Type B pancreatic cell (in vitro differentiated cells): Measurements from ENCODE around the gene ADCK1. TPM values are rescaled to one million over a fixed set of nuclear protein-coding genes. Genes with fewer than 3 reads are reported as not detected.

Source experiments
- DNase-seq: peaks from one replicate; pipeline ENCODE4 v3.0.0; 2021; ENCODE audit warnings: mixed read lengths; ENCODE audit not compliant: unreplicated experiment; ENCODE audit errors: extremely low spot score
- H3K27ac Mint-ChIP-seq: 2 replicates; pipeline ENCODE4 v1.8.0; 2021; ENCODE audit warnings: mild to moderate bottlenecking, mixed read lengths
- H3K27me3 Mint-ChIP-seq: 2 replicates; pipeline ENCODE4 v1.8.0; 2021; ENCODE audit warnings: mixed read lengths
- H3K36me3 Mint-ChIP-seq: 2 replicates; pipeline ENCODE4 v1.8.0; 2021; ENCODE audit warnings: mixed read lengths
- H3K4me1 Mint-ChIP-seq: one replicate; pipeline ENCODE4 v1.8.0; 2021; ENCODE audit warnings: mixed read lengths; ENCODE audit not compliant: unreplicated experiment
- H3K4me3 Mint-ChIP-seq: 2 replicates; pipeline ENCODE4 v1.8.0; 2021; ENCODE audit warnings: mild to moderate bottlenecking, mixed read lengths
- H3K9me3 Mint-ChIP-seq: 2 replicates; pipeline ENCODE4 v1.8.0; 2021; ENCODE audit warnings: mixed read lengths
- CTCF ChIP-seq: fragments of 200-600 bp; sonication (generic); conservative IDR thresholded peaks from 2 replicates; pipeline ENCODE4 v1.5.0; 2021; ENCODE audit warnings: antibody characterized with exemption, mild to moderate bottlenecking
- total RNA-seq: library from RNA; stranded (reverse); gene quantifications from 2 replicates; pipeline ENCODE4 v1.2.1, GENCODE V29; 2021; ENCODE audit warnings: low replicate concordance

The ADCK1 gene
- total RNA-seq, 1 donor from 2014 or later, result 9.2 TPM

GRCh38 chr14:77976591-77976990 is 176.7 kb downstream of the ADCK1 start:
- TF ChIP-seq CTCF, result no peak
- peaks cover 38% of the 10 kb centered on the region for H3K27me3 Mint-ChIP-seq
- H3K4me3 Mint-ChIP-seq, result no peak overlapping the region
- no peak overlapping the region for H3K27ac Mint-ChIP-seq
- DNase-seq, result no peak
- peaks cover 10% of the 10 kb centered on the region for H3K4me1 Mint-ChIP-seq
- no peaks in the 10 kb centered on the region for H3K9me3 Mint-ChIP-seq
- no peaks in the 10 kb centered on the region for H3K36me3 Mint-ChIP-seq

- H3K36me3 Mint-ChIP-seq, result no peaks in the 10 kb centered on the region
- peak; percentile 6 for DNase-seq
- H3K4me3 Mint-ChIP-seq, result peak overlapping the region; percentile 72
- H3K4me1 Mint-ChIP-seq, result peaks cover 10% of the 10 kb centered on the region
- no peak overlapping the region for H3K27ac Mint-ChIP-seq
- no peak for TF ChIP-seq CTCF
- peaks cover 38% of the 10 kb centered on the region for H3K27me3 Mint-ChIP-seq
- no peaks in the 10 kb centered on the region for H3K9me3 Mint-ChIP-seq
Measured at GRCh38 chr14:77979171-77979570, 179.3 kb downstream of the ADCK1 start.

- H3K9me3 Mint-ChIP-seq, result no peaks in the 10 kb centered on the region
- peak; percentile 65 for DNase-seq
- peaks cover 38% of the 10 kb centered on the region for H3K27me3 Mint-ChIP-seq
- H3K4me3 Mint-ChIP-seq, result peak overlapping the region; percentile 81
- no peaks in the 10 kb centered on the region for H3K36me3 Mint-ChIP-seq
- H3K4me1 Mint-ChIP-seq, result peaks cover 10% of the 10 kb centered on the region
- peak overlapping the region; percentile 41 for H3K27ac Mint-ChIP-seq
- no peak for TF ChIP-seq CTCF
Measured at GRCh38 chr14:77979666-77980351, 179.9 kb downstream of the ADCK1 start.

GRCh38 chr14:77980475-77981321 is 180.8 kb downstream of the ADCK1 start:
- peak overlapping the region; percentile 81 for H3K4me3 Mint-ChIP-seq
- no peak for DNase-seq

More at GRCh38 chr14:77980475-77981321, 180.8 kb downstream of the ADCK1 start:
- no peak for TF ChIP-seq CTCF
- Mint-ChIP-seq H3K4me1 (peaks cover 15% of the 10 kb centered on the region), H3K36me3 (no peaks in the 10 kb centered on the region), H3K9me3 (no peaks in the 10 kb centered on the region), H3K27me3 (peaks cover 38% of the 10 kb centered on the region), H3K27ac (no peak overlapping the region)

Other genes starting within 250 kb of the ADCK1 start
- 40.9 and 134 TPM in 2 replicates for gene SPTLC2, start 183.5 kb upstream of the ADCK1 start, total RNA-seq
- gene ALKBH1, start 92.1 kb upstream of the ADCK1 start, total RNA-seq, result 14.5 and 19.1 TPM in 2 replicates
- gene SLIRP, start 92.0 kb upstream of the ADCK1 start, total RNA-seq, result 125 and 128 TPM in 2 replicates
- 78.6 and 81.2 TPM in 2 replicates for gene SNW1, start 39.0 kb upstream of the ADCK1 start, total RNA-seq